ENCODE data around the gene ZFAND3.

GRCh38 chr6:38156818-38157565 lies 337.5 kb downstream of the ZFAND3 start:
- no peak for TF ChIP-seq CTCF (IDR thresholded peaks at IDR 0.05)
- TF ChIP-seq POLR2A (IDR thresholded peaks at IDR 0.05) = no peak

Data from Peyer's patch (tissue), 4 donors.